Activated T-helper 2 cell treated with anti-CD3 and anti-CD28 coated beads, Interferon-gamma antibody, Interleukin-2, Interleukin-4, amounts not matched to agents 10 μg/mL and 5 μg/mL and 100 μg/mL, durations not matched to agents 14 hours and 24 hours and 36 hours (primary cell): Measurements from ENCODE around the gene PCDHGA4. TPM values are rescaled to one million over a fixed set of nuclear protein-coding genes. Genes with fewer than 3 reads are reported as not detected.
"Not testable (repeated sequence)": the region's sequence is repeated elsewhere in the genome, so short reads cannot be mapped to it uniquely, and the experiment has no call there.

Source experiments
- DNase-seq: peaks from one replicate; pipeline ENCODE4 v3.0.0; 2021; ENCODE audit warnings: low spot score
- H3K27ac Mint-ChIP-seq: one replicate; pipeline ENCODE4 v1.8.0; 2021; ENCODE audit warnings: mixed read lengths
- H3K27me3 Mint-ChIP-seq: one replicate; pipeline ENCODE4 v1.8.0; 2021; ENCODE audit warnings: low read depth, mixed read lengths
- H3K36me3 Mint-ChIP-seq: one replicate; pipeline ENCODE4 v1.8.0; 2021; ENCODE audit warnings: low read depth, mixed read lengths
- H3K4me1 Mint-ChIP-seq: one replicate; pipeline ENCODE4 v1.8.0; 2021; ENCODE audit warnings: low read depth, mixed read lengths
- H3K4me3 Mint-ChIP-seq: one replicate; pipeline ENCODE4 v1.8.0; 2021; ENCODE audit warnings: low read depth, mild to moderate bottlenecking, moderate library complexity, mixed read lengths
- H3K9me3 Mint-ChIP-seq: one replicate; pipeline ENCODE4 v1.8.0; 2021; ENCODE audit warnings: mixed read lengths
- intact Hi-C: fragments of 100-400 bp; cut with micrococcal nuclease; formaldehyde crosslinking; loops from one replicate; pipeline ENCODE4 v1.15.1; 2023
- total RNA-seq: library from RNA; stranded (reverse); gene quantifications from 2 replicates; pipeline ENCODE4 v1.2.3, GENCODE V29; 2022

The PCDHGA4 gene
- total RNA-seq, 1 donor from 2014 or later, result 0.57 TPM

- no peaks in the 10 kb centered on the region for H3K4me1 Mint-ChIP-seq
- no peak overlapping the region for H3K4me3 Mint-ChIP-seq
- H3K27me3 Mint-ChIP-seq, result peaks cover 11% of the 10 kb centered on the region
- no peak overlapping the region for H3K27ac Mint-ChIP-seq
- no peak for DNase-seq
- peaks cover 46% of the 10 kb centered on the region for H3K9me3 Mint-ChIP-seq
- H3K36me3 Mint-ChIP-seq, result peaks cover 5% of the 10 kb centered on the region
- intact Hi-C loops, result no loop called here
Observed at GRCh38 chr5:141374627-141375026, 19.8 kb downstream of the PCDHGA4 start.

GRCh38 chr5:141375444-141376155, 20.8 kb downstream of the PCDHGA4 start:
- intact Hi-C loops, H3K36me3 Mint-ChIP-seq, H3K4me3 Mint-ChIP-seq, H3K27me3 Mint-ChIP-seq, H3K27ac Mint-ChIP-seq, H3K4me1 Mint-ChIP-seq, DNase-seq: not testable (repeated sequence)
- peaks cover 46% of the 10 kb centered on the region for H3K9me3 Mint-ChIP-seq

GRCh38 chr5:141382469-141383294, 27.9 kb downstream of the PCDHGA4 start, which contains the start of gene PCDHGA7:
Gene PCDHGA7, plus strand, starts transcription at chr5:141382742. Its CDS starts 158 bp downstream, at chr5:141382900.
- DNase-seq, result no peak
- no peaks in the 10 kb centered on the region for H3K4me1 Mint-ChIP-seq
- H3K9me3 Mint-ChIP-seq, result peaks cover 38% of the 10 kb centered on the region
- no peak within 1 kb of the TSS for H3K27ac Mint-ChIP-seq
- H3K27me3 Mint-ChIP-seq, result peaks cover 11% of the 10 kb centered on the region
- H3K4me3 Mint-ChIP-seq, result peak within 1 kb of the TSS; percentile 75
- intact Hi-C loops, result no loop called here
- H3K36me3 Mint-ChIP-seq, result no peaks in the 10 kb centered on the region

GRCh38 chr5:141383345-141383744, 28.5 kb downstream of the PCDHGA4 start:
- DNase-seq, result no peak
- H3K4me3 Mint-ChIP-seq, result peak overlapping the region; percentile 75
- H3K4me1 Mint-ChIP-seq, result no peaks in the 10 kb centered on the region
- H3K27me3 Mint-ChIP-seq, result peaks cover 13% of the 10 kb centered on the region
- intact Hi-C loops, result no loop called here
- H3K9me3 Mint-ChIP-seq, result peaks cover 41% of the 10 kb centered on the region
- no peaks in the 10 kb centered on the region for H3K36me3 Mint-ChIP-seq
- H3K27ac Mint-ChIP-seq, result no peak overlapping the region

GRCh38 chr5:141384471-141385267, 29.8 kb downstream of the PCDHGA4 start:
- H3K27ac Mint-ChIP-seq, result no peak overlapping the region
- intact Hi-C loops, result no loop called here
- H3K36me3 Mint-ChIP-seq, result no peaks in the 10 kb centered on the region
- H3K4me3 Mint-ChIP-seq, result no peak overlapping the region
- peaks cover 46% of the 10 kb centered on the region for H3K9me3 Mint-ChIP-seq
- DNase-seq, result no peak
- H3K4me1 Mint-ChIP-seq, result no peaks in the 10 kb centered on the region
- H3K27me3 Mint-ChIP-seq, result peaks cover 16% of the 10 kb centered on the region

GRCh38 chr5:141387557-141388311, 32.9 kb downstream of the PCDHGA4 start, which contains the start of gene PCDHGB4:
Gene PCDHGB4, plus strand, starts transcription at chr5:141387698. Its CDS starts 187 bp downstream, at chr5:141387885.
- DNase-seq, intact Hi-C loops, H3K36me3 Mint-ChIP-seq, H3K27ac Mint-ChIP-seq, H3K4me1 Mint-ChIP-seq: not testable (repeated sequence)
- H3K9me3 Mint-ChIP-seq, result peaks cover 55% of the 10 kb centered on the region
- peak within 1 kb of the TSS; percentile 37 for H3K4me3 Mint-ChIP-seq
- H3K27me3 Mint-ChIP-seq, result peaks cover 20% of the 10 kb centered on the region

GRCh38 chr5:141388661-141389060, 33.8 kb downstream of the PCDHGA4 start:
- peaks cover 53% of the 10 kb centered on the region for H3K9me3 Mint-ChIP-seq
- no peak for DNase-seq
- H3K27me3 Mint-ChIP-seq, result peaks cover 16% of the 10 kb centered on the region
- H3K4me3 Mint-ChIP-seq, result no peak overlapping the region
- H3K4me1 Mint-ChIP-seq, result no peaks in the 10 kb centered on the region
- intact Hi-C loops, result no loop called here
- H3K27ac Mint-ChIP-seq, result no peak overlapping the region
- H3K36me3 Mint-ChIP-seq, result peaks cover 3% of the 10 kb centered on the region

- intact Hi-C loops, result no loop called here
- Mint-ChIP-seq H3K27ac (no peak overlapping the region), H3K9me3 (peaks cover 56% of the 10 kb centered on the region), H3K36me3 (peaks cover 3% of the 10 kb centered on the region), H3K4me3 (no peak overlapping the region), H3K27me3 (peaks cover 15% of the 10 kb centered on the region), H3K4me1 (no peaks in the 10 kb centered on the region)
- no peak for DNase-seq
Observed at GRCh38 chr5:141389153-141390042, 34.6 kb downstream of the PCDHGA4 start.

- intact Hi-C loops, result no loop called here
- Mint-ChIP-seq H3K36me3 (peaks cover 3% of the 10 kb centered on the region), H3K4me3 (no peak within 1 kb of the TSS), H3K27me3 (peaks cover 15% of the 10 kb centered on the region), H3K27ac (no peak within 1 kb of the TSS), H3K4me1 (no peaks in the 10 kb centered on the region), H3K9me3 (peaks cover 42% of the 10 kb centered on the region)
- DNase-seq, result no peak
Observed at GRCh38 chr5:141392429-141393198, 37.8 kb downstream of the PCDHGA4 start, which contains the start of gene PCDHGA8. Gene PCDHGA8, plus strand, starts transcription at chr5:141392633. Its CDS starts 181 bp downstream, at chr5:141392814.

- no peak for DNase-seq
- Mint-ChIP-seq H3K27me3 (peaks cover 14% of the 10 kb centered on the region), H3K36me3 (peaks cover 3% of the 10 kb centered on the region), H3K27ac (no peak overlapping the region), H3K9me3 (peaks cover 40% of the 10 kb centered on the region), H3K4me3 (no peak overlapping the region), H3K4me1 (no peaks in the 10 kb centered on the region)
- intact Hi-C loops, result no loop called here
Observed at GRCh38 chr5:141393267-141393666, 38.4 kb downstream of the PCDHGA4 start.
